GM23248 (cell line): ENCODE results near the gene CEP164.

Experiments used
- EZH2 ChIP-seq: fragments of 200-600 bp; sonication (generic); IDR thresholded peaks from 2 replicates; pipeline ENCODE4 v1.6.1; 2018; ENCODE audit warnings: antibody characterized with exemption, mild to moderate bottlenecking; ENCODE audit not compliant: insufficient read depth, poor library complexity, severe bottlenecking
- EZH2phosphoT487 ChIP-seq: fragments of 200-600 bp; sonication (generic); IDR thresholded peaks from 2 replicates; pipeline ENCODE4 v1.6.1; 2018; ENCODE audit warnings: antibody characterized with exemption, moderate library complexity, mild to moderate bottlenecking, low read depth; ENCODE audit not compliant: insufficient read depth

GRCh38 chr11:117380676-117381075 is 53.0 kb downstream of the CEP164 start:
- TF ChIP-seq EZH2 (no peak), EZH2phosphoT487 (no peak)
